Effector memory CD8-positive, alpha-beta T cell (primary cell): Measurements from ENCODE around the gene SCMH1.

Source experiments
- ATAC-seq: fragments of 150-1000 bp; cut with Tn5 transposase; replicated peaks from 2 replicates; pipeline ENCODE4 v1.10.0; 2021; ENCODE audit warnings: mild to moderate bottlenecking, moderate library complexity
- DNase-seq, 3 experiments: peaks; one replicate each; pipeline ENCODE4 v3.0.0; 2021
- H3K27ac Mint-ChIP-seq, 2 donors: one replicate each; pipeline ENCODE4 v1.8.0; 2022; ENCODE audit warnings: mild to moderate bottlenecking in 2 of 2, mixed read lengths in 2 of 2, moderate library complexity in 2 of 2
- H3K27me3 Mint-ChIP-seq, 2 donors: one replicate each; pipeline ENCODE4 v1.8.0; 2022; ENCODE audit warnings: mixed read lengths in 2 of 2
- H3K36me3 Mint-ChIP-seq: one replicate; pipeline ENCODE4 v1.8.0; 2022; ENCODE audit warnings: mild to moderate bottlenecking, moderate library complexity, mixed read lengths; ENCODE audit not compliant: insufficient read depth
- H3K4me1 Mint-ChIP-seq, 2 donors: one replicate each; pipeline ENCODE4 v1.8.0; 2022; ENCODE audit warnings: low read depth in 2 of 2, mixed read lengths in 2 of 2
- H3K4me3 Mint-ChIP-seq, 2 donors: one replicate each; pipeline ENCODE4 v1.8.0; 2022; ENCODE audit warnings: mild to moderate bottlenecking in 2 of 2, mixed read lengths in 2 of 2, moderate library complexity in 2 of 2
- H3K9me3 Mint-ChIP-seq, 2 donors: one replicate each; pipeline ENCODE4 v1.8.0; 2022; ENCODE audit warnings: mixed read lengths in 2 of 2

Gene SCMH1

GRCh38 chr1:41017141-41018017 lies 224.7 kb downstream of the SCMH1 start:
- ATAC-seq (no peak), DNase-seq (no peak)
- no peaks in the 10 kb centered on the region for H3K9me3 Mint-ChIP-seq
- no peaks in the 10 kb centered on the region for H3K27me3 Mint-ChIP-seq
- peaks cover 35% of the 10 kb centered on the region for H3K36me3 Mint-ChIP-seq
- H3K4me1 Mint-ChIP-seq = peaks cover 6 to 9% of the 10 kb centered on the region in 2 donors
- peak overlapping the region in 1 of 2 donors; percentile 29 for H3K4me3 Mint-ChIP-seq
- H3K27ac Mint-ChIP-seq = peak overlapping the region in 1 of 2 donors; percentile 85

DNA sequence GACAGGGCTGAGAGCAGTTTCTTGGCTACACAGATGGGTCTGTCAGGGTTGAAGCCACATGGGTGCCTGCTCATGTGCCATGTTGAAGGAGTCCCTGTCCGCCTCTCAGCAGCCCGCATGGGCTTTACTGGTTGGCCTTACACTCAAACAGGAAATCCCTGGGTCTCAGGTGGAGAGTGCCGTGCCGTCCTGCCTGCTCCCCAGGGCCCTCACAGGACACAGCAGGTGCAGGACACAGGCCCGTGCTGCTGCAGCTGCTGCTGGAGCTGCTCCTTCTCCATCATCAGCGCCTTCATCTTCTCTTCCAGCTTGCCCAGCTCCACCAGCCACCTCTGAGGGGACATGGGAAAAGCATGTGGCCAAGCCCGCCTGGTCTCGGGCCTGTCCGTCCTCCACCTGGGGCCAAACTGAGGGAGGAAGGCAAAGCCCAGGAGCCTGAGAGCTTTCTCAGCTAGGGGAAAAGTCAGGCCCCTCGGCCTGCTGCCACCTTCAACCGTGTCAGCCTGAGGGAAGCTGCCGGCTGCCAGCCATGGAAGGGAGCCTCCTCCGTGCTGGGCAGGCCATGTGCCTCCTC lies 226.1 kb downstream of the SCMH1 start:
- Mint-ChIP-seq H3K27ac (peak overlapping the region in 1 of 2 donors; percentile 55), H3K4me3 (peak overlapping the region in 1 of 2 donors; percentile 19), H3K9me3 (no peaks in the 10 kb centered on the region), H3K36me3 (peaks cover 39% of the 10 kb centered on the region), H3K4me1 (peaks cover 6 to 7% of the 10 kb centered on the region in 2 donors), H3K27me3 (no peaks in the 10 kb centered on the region)
- no peak for DNase-seq
- no peak for ATAC-seq

GRCh38 chr1:41015281-41015896 lies 226.7 kb downstream of the SCMH1 start:
- Mint-ChIP-seq H3K27me3 (no peaks in the 10 kb centered on the region), H3K27ac (peak overlapping the region in 1 of 2 donors; percentile 41), H3K4me3 (no peak overlapping the region), H3K9me3 (no peaks in the 10 kb centered on the region), H3K36me3 (peaks cover 43% of the 10 kb centered on the region), H3K4me1 (peaks cover 6% of the 10 kb centered on the region in 2 donors)
- no peak for DNase-seq
- ATAC-seq = no peak

GRCh38 chr1:41014871-41015270 lies 227.2 kb downstream of the SCMH1 start:
- DNase-seq (no peak), ATAC-seq (no peak)
- H3K27ac Mint-ChIP-seq = peak overlapping the region; percentile 41
- H3K36me3 Mint-ChIP-seq = peaks cover 48% of the 10 kb centered on the region
- peaks cover 6% of the 10 kb centered on the region in 2 donors for H3K4me1 Mint-ChIP-seq
- H3K9me3 Mint-ChIP-seq = no peaks in the 10 kb centered on the region
- no peaks in the 10 kb centered on the region for H3K27me3 Mint-ChIP-seq
- H3K4me3 Mint-ChIP-seq = no peak overlapping the region

GRCh38 chr1:41013796-41014195 lies 228.3 kb downstream of the SCMH1 start:
- H3K27me3 Mint-ChIP-seq = no peaks in the 10 kb centered on the region
- H3K9me3 Mint-ChIP-seq = no peaks in the 10 kb centered on the region
- H3K4me3 Mint-ChIP-seq = no peak overlapping the region
- peaks cover 6% of the 10 kb centered on the region in 2 donors for H3K4me1 Mint-ChIP-seq
- ATAC-seq = no peak
- no peak for DNase-seq
- peak overlapping the region in 1 of 2 donors; percentile 10 for H3K27ac Mint-ChIP-seq
- peaks cover 58% of the 10 kb centered on the region for H3K36me3 Mint-ChIP-seq

- H3K27ac Mint-ChIP-seq = no peak overlapping the region
- H3K4me3 Mint-ChIP-seq = no peak overlapping the region
- H3K36me3 Mint-ChIP-seq = peaks cover 63% of the 10 kb centered on the region
- DNase-seq (no peak), ATAC-seq (no peak)
- no peaks in the 10 kb centered on the region for H3K27me3 Mint-ChIP-seq
- peaks cover 6% of the 10 kb centered on the region in 2 donors for H3K4me1 Mint-ChIP-seq
- no peaks in the 10 kb centered on the region for H3K9me3 Mint-ChIP-seq
These were observed 229.1 kb downstream of the SCMH1 start for GRCh38 chr1:41013024-41013423.

DNA sequence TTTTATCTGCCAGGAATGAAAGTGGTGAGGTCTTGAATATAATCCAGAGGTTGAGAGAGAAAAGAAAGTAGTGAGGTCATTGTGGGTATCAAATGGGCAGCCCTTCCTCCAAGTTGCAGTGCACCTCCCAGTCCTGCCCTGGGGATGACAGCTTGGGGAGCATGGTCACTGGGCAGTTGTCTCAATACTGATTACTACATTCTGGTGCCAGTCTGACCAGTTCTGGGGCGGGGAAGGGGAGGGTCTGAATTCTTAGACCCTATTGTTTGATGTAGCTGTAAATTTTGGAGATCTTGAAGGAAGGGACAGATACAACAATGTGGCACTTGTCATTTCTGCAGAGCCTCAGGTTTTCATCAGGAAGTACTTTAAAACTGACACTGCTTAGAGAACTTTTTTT lies 231.8 kb downstream of the SCMH1 start:
- ATAC-seq (no peak), DNase-seq (no peak)
- Mint-ChIP-seq H3K4me3 (no peak overlapping the region), H3K36me3 (peaks cover 65% of the 10 kb centered on the region), H3K4me1 (peaks cover 6% of the 10 kb centered on the region in 2 donors), H3K9me3 (no peaks in the 10 kb centered on the region), H3K27me3 (no peaks in the 10 kb centered on the region), H3K27ac (peak overlapping the region in 1 of 2 donors; percentile 22)

- peaks cover 68% of the 10 kb centered on the region for H3K36me3 Mint-ChIP-seq
- no peak overlapping the region for H3K27ac Mint-ChIP-seq
- H3K4me3 Mint-ChIP-seq = no peak overlapping the region
- no peak for ATAC-seq
- no peaks in the 10 kb centered on the region for H3K9me3 Mint-ChIP-seq
- H3K4me1 Mint-ChIP-seq = peaks cover 1 to 6% of the 10 kb centered on the region in 2 donors
- no peaks in the 10 kb centered on the region for H3K27me3 Mint-ChIP-seq
- no peak for DNase-seq
These were observed 232.6 kb downstream of the SCMH1 start for GRCh38 chr1:41009466-41009865.

GRCh38 chr1:41006942-41007865 lies 234.9 kb downstream of the SCMH1 start:
- H3K27me3 Mint-ChIP-seq = no peaks in the 10 kb centered on the region
- no peak overlapping the region for H3K4me3 Mint-ChIP-seq
- peaks cover 12 to 14% of the 10 kb centered on the region in 2 donors for H3K4me1 Mint-ChIP-seq
- H3K36me3 Mint-ChIP-seq = peaks cover 68% of the 10 kb centered on the region
- ATAC-seq (no peak), DNase-seq (no peak)
- no peaks in the 10 kb centered on the region for H3K9me3 Mint-ChIP-seq
- H3K27ac Mint-ChIP-seq = no peak overlapping the region

DNA sequence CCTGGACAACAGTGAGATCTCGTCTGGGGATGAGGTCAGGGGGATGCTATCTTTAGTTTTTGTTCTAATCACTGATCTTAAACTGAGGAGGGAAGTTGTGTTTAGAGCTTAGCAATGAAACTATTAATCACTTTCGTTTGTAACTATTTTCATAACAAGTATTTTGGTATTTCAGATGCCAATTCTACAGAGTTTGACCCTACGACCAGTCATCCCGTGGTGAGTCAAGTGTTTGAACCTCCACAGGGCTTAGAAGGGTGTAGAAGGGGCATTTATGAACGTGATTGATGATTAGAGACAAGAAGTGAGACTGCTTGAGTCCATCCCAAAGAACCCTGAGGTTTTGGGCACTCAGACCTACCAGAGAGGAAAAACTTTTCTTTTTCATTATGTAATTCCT lies 236.2 kb downstream of the SCMH1 start:
- Mint-ChIP-seq H3K36me3 (peaks cover 63% of the 10 kb centered on the region), H3K4me3 (no peak overlapping the region), H3K27me3 (no peaks in the 10 kb centered on the region), H3K4me1 (peaks cover 10 to 14% of the 10 kb centered on the region in 2 donors), H3K27ac (no peak overlapping the region), H3K9me3 (no peaks in the 10 kb centered on the region)
- DNase-seq (no peak), ATAC-seq (no peak)

DNA sequence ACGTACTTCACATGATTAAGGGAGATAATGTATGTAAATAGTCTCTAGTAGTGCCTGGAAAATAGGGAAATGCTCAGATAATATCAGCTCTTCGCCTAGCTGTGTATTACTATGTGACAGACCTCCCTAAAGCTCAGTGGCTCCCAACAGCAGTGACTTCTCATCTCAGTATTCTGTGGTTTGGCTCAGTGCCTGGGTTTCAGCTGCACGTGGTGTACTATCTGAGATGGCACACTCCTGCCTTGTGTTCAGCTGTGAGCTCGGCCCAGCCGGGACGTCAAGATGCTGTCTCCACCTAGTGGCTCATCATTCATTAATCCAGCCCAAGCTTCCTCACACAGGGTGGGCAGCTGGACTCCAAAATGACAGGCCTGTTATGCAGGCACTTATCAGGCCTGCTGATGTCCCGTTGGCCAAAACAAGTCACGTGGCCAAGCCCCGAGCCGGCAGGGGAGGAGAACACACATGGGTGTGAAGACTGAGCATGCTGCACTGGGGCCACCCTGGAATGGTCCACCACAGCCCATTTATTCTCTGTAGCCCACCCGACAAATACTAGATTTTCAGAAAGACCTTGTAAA lies 238.4 kb downstream of the SCMH1 start:
- peaks cover 62% of the 10 kb centered on the region for H3K36me3 Mint-ChIP-seq

GRCh38 chr1:41003127-41003639 lies 238.9 kb downstream of the SCMH1 start:
- Mint-ChIP-seq H3K9me3 (no peaks in the 10 kb centered on the region), H3K27ac (peak overlapping the region; percentile 41 to 79), H3K27me3 (no peaks in the 10 kb centered on the region), H3K4me3 (peak overlapping the region in 1 of 2 donors; percentile 1), H3K4me1 (peaks cover 11 to 14% of the 10 kb centered on the region in 2 donors), H3K36me3 (peaks cover 62% of the 10 kb centered on the region)
- ATAC-seq = no peak
- DNase-seq = no peak

More for the DNA sequence above, 238.4 kb downstream of the SCMH1 start:
- Mint-ChIP-seq H3K27me3 (no peaks in the 10 kb centered on the region), H3K9me3 (no peaks in the 10 kb centered on the region), H3K27ac (peak overlapping the region; percentile 41 to 79), H3K4me3 (peak overlapping the region in 1 of 2 donors; percentile 1), H3K4me1 (peaks cover 11 to 14% of the 10 kb centered on the region in 2 donors)
- peak; percentile 99 for ATAC-seq
- DNase-seq = peak; percentile 84 to 92 (median 88)
